Measurements from ENCODE around the gene CBFA2T2.

DNA sequence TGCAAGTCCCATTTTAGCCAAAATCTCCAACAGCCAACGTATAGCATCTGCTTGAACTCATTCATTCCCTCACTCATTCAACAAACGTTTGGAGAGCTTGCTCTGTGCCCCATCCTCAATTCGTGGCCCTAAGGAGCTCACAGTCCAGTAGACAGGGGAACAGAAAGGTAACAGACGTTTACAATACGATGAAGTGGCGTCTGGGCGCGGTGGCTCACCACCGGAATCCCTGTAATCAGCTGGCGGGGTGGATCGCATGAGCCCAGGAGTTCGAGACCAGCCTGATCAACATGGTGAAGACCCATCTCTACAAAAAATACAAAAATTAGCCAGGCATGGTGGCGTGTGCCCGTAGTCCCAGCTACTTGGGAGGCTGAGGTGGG is 197.1 kb downstream of the CBFA2T2 start:
- TF ChIP-seq, protein P1, sequence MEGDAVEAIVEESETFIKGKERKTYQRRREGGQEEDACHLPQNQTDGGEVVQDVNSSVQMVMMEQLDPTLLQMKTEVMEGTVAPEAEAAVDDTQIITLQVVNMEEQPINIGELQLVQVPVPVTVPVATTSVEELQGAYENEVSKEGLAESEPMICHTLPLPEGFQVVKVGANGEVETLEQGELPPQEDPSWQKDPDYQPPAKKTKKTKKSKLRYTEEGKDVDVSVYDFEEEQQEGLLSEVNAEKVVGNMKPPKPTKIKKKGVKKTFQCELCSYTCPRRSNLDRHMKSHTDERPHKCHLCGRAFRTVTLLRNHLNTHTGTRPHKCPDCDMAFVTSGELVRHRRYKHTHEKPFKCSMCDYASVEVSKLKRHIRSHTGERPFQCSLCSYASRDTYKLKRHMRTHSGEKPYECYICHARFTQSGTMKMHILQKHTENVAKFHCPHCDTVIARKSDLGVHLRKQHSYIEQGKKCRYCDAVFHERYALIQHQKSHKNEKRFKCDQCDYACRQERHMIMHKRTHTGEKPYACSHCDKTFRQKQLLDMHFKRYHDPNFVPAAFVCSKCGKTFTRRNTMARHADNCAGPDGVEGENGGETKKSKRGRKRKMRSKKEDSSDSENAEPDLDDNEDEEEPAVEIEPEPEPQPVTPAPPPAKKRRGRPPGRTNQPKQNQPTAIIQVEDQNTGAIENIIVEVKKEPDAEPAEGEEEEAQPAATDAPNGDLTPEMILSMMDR (IDR thresholded peaks at IDR 0.05): no peak
- TF ChIP-seq POLR2A (IDR thresholded peaks at IDR 0.05): no peak

Measured in lower leg skin (tissue), 3 donors.